ENCODE results near the gene ALKBH8.
A peak's percentile ranks its signal among the peaks of the same experiment; 100 is the strongest.
"Not testable (repeated sequence)": the region's sequence is repeated elsewhere in the genome, so short reads cannot be mapped to it uniquely, and the experiment has no call there.

The ALKBH8 gene

DNA sequence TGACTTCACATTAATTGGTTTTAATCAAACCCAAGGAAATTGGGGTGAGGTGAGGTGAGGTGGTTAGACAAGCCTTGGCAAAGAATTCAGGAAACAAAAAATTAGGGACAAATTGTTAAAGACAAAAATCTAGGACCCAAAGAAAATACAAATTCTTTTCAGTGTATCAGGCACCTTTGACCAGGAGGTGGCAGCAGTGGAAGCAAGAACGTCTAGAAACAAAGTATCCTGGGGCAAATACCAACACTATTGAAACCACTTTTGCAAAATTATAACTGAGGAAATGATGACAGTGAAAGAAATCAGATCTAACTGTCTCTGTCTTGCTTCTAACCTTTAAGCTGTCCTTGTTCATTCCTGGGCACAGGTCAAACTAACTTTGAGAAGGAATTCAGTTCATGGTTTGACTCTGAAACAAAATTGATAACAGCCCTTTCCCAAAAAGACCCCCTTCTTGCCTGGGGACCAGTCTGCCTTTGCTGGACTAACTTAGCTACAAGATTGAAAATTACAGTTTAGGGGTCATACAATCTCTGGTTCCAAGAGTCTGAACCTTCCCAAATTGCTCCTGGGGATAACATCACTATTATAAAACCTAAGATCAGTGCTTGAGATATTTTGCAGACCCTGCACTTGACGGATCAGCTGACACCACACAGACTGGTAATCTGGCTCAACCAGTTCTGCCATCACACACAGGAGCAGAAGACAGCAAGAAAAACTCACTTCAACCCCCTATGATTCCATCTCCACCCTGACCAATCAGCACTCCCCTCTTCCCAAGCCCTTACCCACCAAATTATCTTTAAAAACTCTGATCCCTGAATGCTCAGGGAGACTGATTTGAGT is 11.2 kb upstream of the ALKBH8 start:
- DNase-seq = peak in 1 of 2 donors; percentile 51

GRCh38 chr11:107573438-107573837 is 7.9 kb upstream of the ALKBH8 start:
- DNase-seq = no peak

DNA sequence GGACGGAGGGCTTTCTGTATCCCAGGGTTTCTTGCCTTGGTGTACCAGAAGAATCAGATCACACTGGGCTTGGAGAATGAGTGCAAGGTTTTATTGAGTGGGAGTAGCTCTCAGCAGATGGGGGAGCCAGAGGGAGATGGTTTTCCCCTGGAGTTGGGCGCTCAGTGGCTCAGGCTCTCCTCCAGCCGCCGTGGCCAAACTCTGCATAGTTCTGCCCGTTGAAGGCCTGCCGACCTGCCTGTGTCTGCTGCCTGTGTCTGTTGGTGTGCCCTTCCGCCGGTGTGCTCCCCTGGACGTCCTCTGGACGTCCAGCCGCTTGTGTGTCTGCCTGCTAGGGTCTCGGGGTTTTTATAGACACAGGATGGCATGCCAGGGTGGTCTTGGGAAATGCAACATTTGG is 4.5 kb upstream of the ALKBH8 start:
- no peak for DNase-seq

- DNase-seq = no peak
These were observed 2.3 kb upstream of the ALKBH8 start for GRCh38 chr11:107567739-107568335.

DNA sequence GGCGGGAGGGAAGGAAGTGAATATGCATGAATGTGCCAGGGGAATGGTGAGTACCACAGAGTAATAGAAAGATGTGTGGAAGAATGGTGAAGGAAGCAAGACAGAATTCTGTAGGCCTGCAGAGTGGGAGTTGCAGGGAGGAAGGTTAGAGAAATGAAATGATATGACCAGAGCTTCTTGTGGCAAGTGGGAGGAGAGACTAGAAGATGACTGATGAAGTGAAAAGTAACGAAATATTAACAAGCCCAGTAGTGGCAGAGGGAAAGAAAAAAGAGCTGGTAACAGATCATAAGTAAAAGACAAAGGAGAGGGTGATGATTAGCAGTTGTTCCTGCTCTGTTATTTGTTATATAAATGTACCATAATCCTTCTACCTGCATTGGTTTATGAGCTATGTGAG is 1.0 kb upstream of the ALKBH8 start:
- no peak for DNase-seq

DNA sequence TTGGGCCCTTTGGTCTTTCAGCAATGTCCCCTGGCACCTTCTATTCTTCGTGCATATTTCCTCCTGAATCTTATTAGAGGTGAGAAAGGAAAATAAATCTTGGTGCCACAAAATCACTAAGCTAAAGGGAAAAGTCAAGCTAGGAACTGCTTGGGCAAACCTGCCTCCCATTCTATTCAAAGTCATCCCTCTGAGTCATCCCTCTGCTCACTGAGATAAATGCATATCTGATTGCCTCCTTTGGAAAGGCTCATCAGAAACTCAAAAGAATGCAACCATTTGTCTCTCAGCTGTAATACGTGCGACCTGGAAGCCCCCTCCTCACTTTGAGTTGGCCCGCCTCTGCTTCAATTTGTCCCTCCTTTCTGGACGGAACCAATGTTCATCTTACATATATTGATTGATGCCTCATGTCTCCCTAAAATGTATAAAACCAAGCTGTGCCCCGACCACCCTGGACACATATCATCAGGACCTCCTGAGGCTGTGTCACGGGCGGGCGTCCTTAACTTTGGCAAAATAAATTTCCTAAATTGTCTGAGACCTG is 493 bp upstream of the ALKBH8 start:
- not testable (repeated sequence) for DNase-seq

GRCh38 chr11:107564877-107565218 is 687 bp downstream of the ALKBH8 start:
- DNase-seq = no peak

GRCh38 chr11:107563702-107564101 is 1.8 kb downstream of the ALKBH8 start:
- peak; percentile 31 to 52 for DNase-seq

GRCh38 chr11:107562647-107563208 is 2.8 kb downstream of the ALKBH8 start:
- no peak for DNase-seq

- no peak for DNase-seq
These were observed 3.8 kb downstream of the ALKBH8 start for GRCh38 chr11:107561688-107562087.

DNA sequence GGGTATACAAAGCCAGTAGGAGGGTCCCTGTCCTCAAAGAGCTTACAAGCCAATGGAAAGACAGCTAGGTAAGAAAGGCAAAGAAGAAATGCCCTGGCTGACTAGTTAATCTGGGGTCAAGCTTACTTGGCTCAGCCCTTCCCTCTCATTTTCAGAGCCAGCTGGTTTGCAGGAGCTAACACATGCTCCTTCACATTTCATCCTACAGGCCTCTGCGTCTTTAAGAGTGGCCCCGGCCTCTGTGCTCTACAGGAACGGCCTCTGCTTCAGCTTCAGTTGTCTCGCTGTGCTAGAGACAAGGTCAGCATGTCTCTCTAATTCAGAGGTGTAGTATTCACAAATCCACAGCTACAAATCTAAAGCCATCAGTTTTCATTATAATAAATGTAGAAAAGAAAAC is 15.2 kb downstream of the ALKBH8 start:
- no peak for DNase-seq

DNA sequence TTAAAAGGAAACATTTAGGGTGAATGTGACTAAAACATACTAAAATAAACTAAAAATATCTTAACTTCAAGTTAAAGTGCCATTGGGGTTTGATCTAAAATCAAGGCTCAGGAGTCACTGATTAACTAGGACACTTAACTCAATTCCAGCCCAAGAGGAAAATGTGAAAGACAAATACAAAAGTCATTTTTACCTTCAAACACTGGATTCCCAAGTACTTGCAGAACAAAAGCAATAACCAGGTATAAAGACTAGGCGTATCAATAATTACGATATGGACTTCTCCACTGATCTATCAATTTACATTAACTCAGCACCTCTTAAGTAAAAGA is 15.6 kb downstream of the ALKBH8 start:
- DNase-seq = no peak

DNA sequence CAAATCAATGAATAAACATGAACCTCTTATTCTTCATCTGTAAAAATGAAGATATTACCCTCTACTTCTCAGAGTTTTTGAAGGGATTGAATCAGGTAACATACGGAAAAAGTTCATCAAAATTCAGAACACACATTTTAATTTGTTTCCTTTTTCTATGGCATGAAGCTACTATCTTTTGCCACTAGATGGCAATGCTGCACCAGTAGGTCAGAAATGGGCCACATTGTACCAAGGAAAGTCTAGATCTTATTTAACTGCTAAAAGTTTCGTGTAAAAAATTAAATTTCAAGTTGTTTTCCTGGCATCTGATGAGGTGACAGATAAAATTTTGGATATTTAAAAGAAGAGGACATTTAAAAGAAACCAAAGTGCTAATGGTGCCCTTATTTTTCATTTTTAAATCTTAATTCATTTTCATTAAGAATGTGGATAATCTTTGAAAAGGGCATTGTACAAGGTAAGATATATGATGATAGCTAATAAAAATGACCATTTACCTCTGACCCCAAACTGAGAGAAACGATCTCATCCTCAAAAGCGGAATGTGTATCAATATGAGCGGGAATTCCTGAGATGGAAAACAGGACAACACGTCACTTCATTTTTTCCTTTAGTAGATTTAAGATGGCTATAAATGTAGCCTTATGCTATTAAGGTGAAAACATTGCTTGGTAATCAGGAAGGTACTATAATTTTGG is 16.1 kb downstream of the ALKBH8 start:
- peak in 1 of 2 donors; percentile 57 for DNase-seq

- DNase-seq = no peak
These were observed 17.6 kb downstream of the ALKBH8 start for GRCh38 chr11:107547961-107548360.

DNA sequence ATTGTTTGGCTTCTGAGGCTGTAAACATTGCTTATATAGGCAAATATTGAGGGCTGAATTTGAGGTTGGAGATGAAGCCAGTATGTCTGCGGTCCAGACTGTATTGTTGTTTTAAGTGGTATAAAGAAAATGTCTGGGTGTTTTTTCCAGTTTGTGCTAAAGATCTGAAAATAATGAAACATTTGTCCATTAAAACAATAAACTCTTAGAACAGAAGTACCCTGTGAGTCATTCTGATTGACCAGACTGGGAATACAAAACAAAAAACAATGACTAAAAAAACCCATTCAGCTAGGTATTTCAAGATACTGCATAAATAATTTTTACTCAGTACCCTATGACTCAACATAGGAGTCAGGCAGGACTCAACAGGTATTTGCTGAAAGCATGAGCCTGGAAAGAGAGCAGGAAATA is 20.4 kb downstream of the ALKBH8 start:
- no peak for DNase-seq

GRCh38 chr11:107538821-107539220 is 26.7 kb downstream of the ALKBH8 start:
- DNase-seq = no peak

DNA sequence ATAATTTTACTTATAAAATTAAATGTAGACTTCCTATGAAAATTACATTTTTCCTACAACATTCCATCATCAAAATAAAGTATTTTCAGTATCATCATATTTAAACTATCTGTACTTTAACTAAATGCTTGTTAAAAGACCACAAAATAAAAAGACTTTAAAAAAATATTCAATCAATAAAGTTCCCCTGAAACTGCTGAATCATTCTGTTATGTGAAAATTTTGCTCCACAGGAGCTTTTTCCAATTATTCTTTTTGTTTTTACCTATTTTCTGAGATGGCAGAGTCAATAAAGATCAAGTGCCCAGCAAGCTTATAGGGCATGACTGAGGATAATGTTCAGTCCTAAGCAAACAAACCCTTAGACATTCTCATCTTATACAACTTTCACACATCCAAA is 27.3 kb downstream of the ALKBH8 start:
- DNase-seq = no peak

GRCh38 chr11:107537155-107537554 is 28.4 kb downstream of the ALKBH8 start:
- not testable (repeated sequence) for DNase-seq

DNA sequence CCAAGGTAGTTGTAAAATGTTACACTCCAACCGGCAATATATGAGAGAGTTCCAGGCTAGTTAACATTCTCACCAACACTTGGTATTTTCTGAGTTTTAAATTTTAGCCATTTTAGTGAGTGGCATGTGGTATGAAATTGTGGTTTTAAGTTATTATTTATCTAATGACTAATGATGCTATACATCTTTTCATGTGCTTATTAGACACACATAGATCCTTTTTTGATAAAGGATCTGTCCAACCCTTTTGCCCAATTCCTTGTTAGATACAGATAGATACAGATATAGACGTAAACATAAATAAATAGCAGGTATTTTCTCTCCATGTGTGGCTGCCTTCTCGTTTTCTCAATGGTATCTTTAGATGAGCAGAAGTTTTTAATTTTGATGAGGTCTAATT is 39.3 kb downstream of the ALKBH8 start:
- DNase-seq = no peak

DNA sequence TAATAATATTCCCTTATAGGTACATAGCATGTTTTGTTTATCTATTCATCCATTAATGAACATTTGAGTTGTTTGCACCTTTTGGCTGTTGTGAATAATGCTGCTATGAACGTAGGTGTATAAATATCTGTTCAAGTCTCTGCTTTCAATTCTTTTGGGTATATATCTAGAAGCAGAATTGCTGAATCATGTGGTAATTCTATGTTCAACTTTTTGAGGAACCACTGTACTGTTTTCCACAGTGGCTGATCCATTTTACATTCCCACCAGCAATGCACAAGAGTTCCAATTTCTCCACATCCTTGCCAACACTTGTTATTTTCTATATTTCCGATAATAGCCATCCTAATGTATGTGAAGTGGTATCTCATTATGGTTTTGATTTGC is 56.7 kb downstream of the ALKBH8 start:
- no peak for DNase-seq

DNA sequence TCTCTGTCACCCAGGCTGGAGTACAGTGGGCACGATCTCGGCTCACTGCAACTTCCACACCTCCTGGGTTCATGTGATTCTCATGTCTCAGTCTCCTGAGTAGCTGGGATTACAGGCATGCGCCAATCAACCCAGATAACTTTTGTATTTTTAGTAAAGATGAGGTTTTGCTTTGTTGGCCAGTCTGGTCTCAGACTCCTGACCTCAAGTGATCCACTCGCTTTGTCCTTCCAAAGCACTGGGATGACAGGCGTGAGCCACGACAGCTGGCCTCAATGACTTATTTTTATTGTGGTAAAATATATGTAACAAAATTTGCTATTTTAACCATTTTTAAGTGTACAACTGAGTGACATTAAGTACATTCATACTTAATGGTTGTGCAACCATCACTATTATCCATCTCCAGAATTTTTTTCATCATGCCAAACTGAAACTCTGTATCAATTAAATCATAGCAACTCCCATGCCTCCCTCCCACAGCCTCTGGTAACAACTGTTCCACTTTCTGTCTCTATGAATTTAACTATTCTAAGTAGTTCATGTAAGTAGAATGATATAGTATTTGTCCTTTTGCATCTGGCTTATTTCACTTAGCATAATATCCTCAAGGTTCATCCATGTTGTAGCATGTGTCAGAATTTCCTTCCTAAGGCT is 57.2 kb downstream of the ALKBH8 start:
- no peak for DNase-seq

DNA sequence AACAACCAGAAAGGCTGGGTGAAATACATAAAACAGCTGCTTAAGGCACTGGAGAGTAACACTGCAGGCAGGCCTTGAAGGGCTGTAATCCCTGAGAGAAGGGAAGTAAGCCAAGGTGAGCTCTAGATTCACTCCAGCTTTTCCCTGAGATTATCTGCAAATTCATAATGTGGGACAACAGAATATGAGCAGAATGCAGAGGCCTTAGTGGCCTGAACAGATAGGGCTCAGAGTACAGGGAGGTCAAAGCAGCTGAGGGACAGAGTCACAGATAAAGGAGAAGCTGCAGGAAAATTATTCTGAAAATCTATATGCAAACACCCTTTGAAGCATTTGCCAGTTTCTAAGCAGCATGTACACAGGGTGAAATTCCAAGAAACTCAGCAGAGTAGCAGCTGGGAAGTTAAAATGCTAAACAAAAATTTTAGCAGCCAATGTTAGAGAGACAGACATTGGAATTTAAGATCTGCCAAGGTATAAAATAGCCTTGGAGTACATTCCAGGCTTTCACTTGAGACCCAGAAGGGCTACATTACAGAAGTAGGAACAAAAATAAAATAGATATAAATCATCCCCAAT is 59.8 kb downstream of the ALKBH8 start:
- no peak for DNase-seq

- DNase-seq = no peak
These were observed 60.6 kb downstream of the ALKBH8 start for GRCh38 chr11:107504981-107505380.
